Astrocyte (in vitro differentiated cells and primary cell): ENCODE measurements around the gene VEGFB. TPM values are rescaled to one million over a fixed set of nuclear protein-coding genes. Genes with fewer than 3 reads are reported as not detected.

Experiments
- DNase-seq: peaks from one replicate; pipeline ENCODE4 v3.0.0-alpha.2; 2010; ENCODE audit warnings: low read depth
- FAIRE-seq: peaks from 2 replicates; lab custom pipeline; 2011; peaks lifted over from hg19 to GRCh38; lab: Jason Lieb, UNC
- H2AFZ ChIP-seq: 2 replicates; pipeline ENCODE4 v1.6.0; 2012; ENCODE audit warnings: low read depth, low read length, inconsistent platforms
- H3K27ac ChIP-seq: 2 replicates; pipeline ENCODE4 v1.5.1; 2011; ENCODE audit warnings: low read depth, low read length, inconsistent platforms
- H3K27me3 ChIP-seq: 2 replicates; pipeline ENCODE4 v1.6.0; 2011; ENCODE audit warnings: low read length, inconsistent platforms; ENCODE audit not compliant: insufficient read depth
- H3K36me3 ChIP-seq: 2 replicates; pipeline ENCODE4 v1.5.1; 2011; ENCODE audit warnings: low read length, inconsistent platforms; ENCODE audit not compliant: insufficient read depth
- H3K4me1 ChIP-seq: 2 replicates; pipeline ENCODE4 v1.5.1; 2011; ENCODE audit warnings: low read length, inconsistent platforms; ENCODE audit not compliant: insufficient read depth
- H3K4me2 ChIP-seq: 2 replicates; pipeline ENCODE4 v1.6.0; 2012; ENCODE audit warnings: low read length, inconsistent platforms
- H3K4me3 ChIP-seq: 2 replicates; pipeline ENCODE4 v1.5.1; 2011; ENCODE audit warnings: low read depth, mild to moderate bottlenecking, low read length, inconsistent platforms; ENCODE audit not compliant: insufficient read depth
- H3K79me2 ChIP-seq: 2 replicates; pipeline ENCODE4 v1.6.0; 2012; ENCODE audit warnings: mild to moderate bottlenecking, low read length, inconsistent platforms; ENCODE audit not compliant: insufficient read depth
- H3K9ac ChIP-seq: 2 replicates; pipeline ENCODE4 v1.6.0; 2012; ENCODE audit warnings: mild to moderate bottlenecking, low read length, inconsistent platforms
- H3K9me3 ChIP-seq: 2 replicates; pipeline ENCODE4 v1.5.1; 2012; ENCODE audit warnings: low read depth, mild to moderate bottlenecking, low read length, inconsistent platforms; ENCODE audit not compliant: insufficient read depth
- H4K20me1 ChIP-seq: 2 replicates; pipeline ENCODE4 v1.6.0; 2012; ENCODE audit warnings: low read length, inconsistent platforms; ENCODE audit not compliant: insufficient read depth
- H3K27ac Mint-ChIP-seq: one replicate; pipeline ENCODE4 v1.8.0; 2021; ENCODE audit warnings: mild to moderate bottlenecking, mixed read lengths; ENCODE audit not compliant: unreplicated experiment
- H3K27me3 Mint-ChIP-seq: one replicate; pipeline ENCODE4 v1.8.0; 2021; ENCODE audit warnings: low read depth, mixed read lengths; ENCODE audit not compliant: unreplicated experiment
- H3K36me3 Mint-ChIP-seq: one replicate; pipeline ENCODE4 v1.8.0; 2021; ENCODE audit warnings: low read depth, mixed read lengths; ENCODE audit not compliant: unreplicated experiment
- H3K4me1 Mint-ChIP-seq: one replicate; pipeline ENCODE4 v1.8.0; 2021; ENCODE audit warnings: low read depth, mixed read lengths; ENCODE audit not compliant: unreplicated experiment
- H3K4me3 Mint-ChIP-seq: one replicate; pipeline ENCODE4 v1.8.0; 2021; ENCODE audit warnings: mild to moderate bottlenecking, moderate library complexity, mixed read lengths; ENCODE audit not compliant: unreplicated experiment
- H3K9me3 Mint-ChIP-seq: one replicate; pipeline ENCODE4 v1.8.0; 2021; ENCODE audit warnings: mild to moderate bottlenecking, mixed read lengths; ENCODE audit not compliant: unreplicated experiment
- CTCF ChIP-seq: IDR thresholded peaks from 2 replicates; pipeline ENCODE4 v1.5.1; 2011; ENCODE audit warnings: low read depth, mild to moderate bottlenecking, inconsistent platforms, low read length, moderate library complexity; ENCODE audit not compliant: insufficient read depth
- EZH2 ChIP-seq: IDR thresholded peaks from 2 replicates; pipeline ENCODE4 v1.6.1; 2012; ENCODE audit warnings: mild to moderate bottlenecking, low read length, inconsistent platforms; ENCODE audit not compliant: insufficient read depth
- total RNA-seq: library from RNA; stranded (reverse); gene quantifications from 2 replicates; pipeline ENCODE4 v1.2.1, GENCODE V29; 2021

Gene VEGFB
- total RNA-seq, 1 donor from 2014 or later: 30.4 TPM

GRCh38 chr11:64226507-64227051 lies 7.8 kb upstream of the VEGFB start:
- no peak for FAIRE-seq
- Histone ChIP-seq H3K4me1 (peaks cover 38% of the 10 kb centered on the region), H3K9me3 (no peaks in the 10 kb centered on the region), H4K20me1 (peaks cover 3% of the 10 kb centered on the region), H2AFZ (peak overlapping the region; percentile 88), H3K79me2 (peaks cover 32% of the 10 kb centered on the region), H3K27me3 (no peaks in the 10 kb centered on the region), H3K4me2 (peak overlapping the region; percentile 99), H3K36me3 (no peaks in the 10 kb centered on the region), H3K4me3 (peak overlapping the region; percentile 89), H3K27ac (peak overlapping the region; percentile 58), H3K9ac (peak overlapping the region; percentile 85)
- Mint-ChIP-seq H3K27me3 (no peaks in the 10 kb centered on the region), H3K27ac (no peak overlapping the region), H3K4me1 (peaks cover 15% of the 10 kb centered on the region), H3K9me3 (no peaks in the 10 kb centered on the region), H3K36me3 (no peaks in the 10 kb centered on the region), H3K4me3 (peak overlapping the region; percentile 83)
- TF ChIP-seq CTCF: no peak
- no peak for TF ChIP-seq EZH2
- no peak for DNase-seq

GRCh38 chr11:64227405-64227956 lies 6.9 kb upstream of the VEGFB start:
- peaks cover 32% of the 10 kb centered on the region for H3K79me2 ChIP-seq
- peak overlapping the region; percentile 85 for H3K9ac ChIP-seq
- Mint-ChIP-seq H3K36me3 (no peaks in the 10 kb centered on the region), H3K27ac (no peak overlapping the region), H3K4me3 (peak overlapping the region; percentile 83), H3K4me1 (peaks cover 15% of the 10 kb centered on the region), H3K27me3 (no peaks in the 10 kb centered on the region), H3K9me3 (no peaks in the 10 kb centered on the region)
- peak overlapping the region; percentile 99 for H3K4me2 ChIP-seq
- no peak overlapping the region for H3K27ac ChIP-seq
- H2AFZ ChIP-seq: no peak overlapping the region
- peak overlapping the region; percentile 89 for H3K4me3 ChIP-seq
- peaks cover 38% of the 10 kb centered on the region for H3K4me1 ChIP-seq
- TF ChIP-seq EZH2 (no peak), CTCF (no peak)
- no peaks in the 10 kb centered on the region for H3K9me3 ChIP-seq
- H4K20me1 ChIP-seq: peaks cover 3% of the 10 kb centered on the region
- H3K36me3 ChIP-seq: no peaks in the 10 kb centered on the region
- FAIRE-seq (no peak), DNase-seq (no peak)
- no peaks in the 10 kb centered on the region for H3K27me3 ChIP-seq
